Memory B cell (primary cell): ENCODE data around the gene SUGCT.

Experiments
- ATAC-seq: fragments of 150-1000 bp; cut with Tn5 transposase; 2 replicates; pipeline ENCODE4 v1.10.0; 2021; ENCODE audit warnings: low read depth, mild to moderate bottlenecking, moderate library complexity
- DNase-seq, 2 donors: peaks; one replicate each; pipeline ENCODE4 v3.0.0; 2022; ENCODE audit warnings: low spot score in 2 of 2
- H3K27ac Mint-ChIP-seq: one replicate; pipeline ENCODE4 v1.8.0; 2022; ENCODE audit warnings: mild to moderate bottlenecking, moderate library complexity, mixed read lengths
- H3K27me3 Mint-ChIP-seq: one replicate; pipeline ENCODE4 v1.8.0; 2022; ENCODE audit warnings: mixed read lengths
- H3K36me3 Mint-ChIP-seq: one replicate; pipeline ENCODE4 v1.8.0; 2022; ENCODE audit warnings: mild to moderate bottlenecking, mixed read lengths
- H3K4me1 Mint-ChIP-seq: one replicate; pipeline ENCODE4 v1.8.0; 2022; ENCODE audit warnings: mixed read lengths
- H3K4me3 Mint-ChIP-seq: one replicate; pipeline ENCODE4 v1.8.0; 2022; ENCODE audit warnings: mild to moderate bottlenecking, moderate library complexity, mixed read lengths
- H3K9me3 Mint-ChIP-seq: one replicate; pipeline ENCODE4 v1.8.0; 2022; ENCODE audit warnings: mixed read lengths

Gene SUGCT

GRCh38 chr7:40884241-40884640 lies 749.4 kb downstream of the SUGCT start:
- H3K27ac Mint-ChIP-seq, result no peak overlapping the region

GRCh38 chr7:40885503-40885902 lies 750.7 kb downstream of the SUGCT start:
- Mint-ChIP-seq H3K27ac (no peak overlapping the region), H3K4me3 (no peak overlapping the region), H3K9me3 (peaks cover 3% of the 10 kb centered on the region), H3K36me3 (no peaks in the 10 kb centered on the region), H3K27me3 (peaks cover 2% of the 10 kb centered on the region), H3K4me1 (no peaks in the 10 kb centered on the region)
- ATAC-seq (no peak), DNase-seq (no peak)

More at GRCh38 chr7:40884241-40884640, 749.4 kb downstream of the SUGCT start:
- Mint-ChIP-seq H3K4me1 (no peaks in the 10 kb centered on the region), H3K4me3 (no peak overlapping the region), H3K27me3 (peaks cover 2% of the 10 kb centered on the region), H3K36me3 (no peaks in the 10 kb centered on the region), H3K9me3 (no peaks in the 10 kb centered on the region)
- DNase-seq (no peak), ATAC-seq (no peak)

GRCh38 chr7:40887099-40887498 lies 752.3 kb downstream of the SUGCT start:
- ATAC-seq (no peak), DNase-seq (no peak)
- Mint-ChIP-seq H3K27me3 (peaks cover 2% of the 10 kb centered on the region), H3K36me3 (no peaks in the 10 kb centered on the region), H3K4me1 (no peaks in the 10 kb centered on the region), H3K4me3 (no peak overlapping the region), H3K9me3 (peaks cover 12% of the 10 kb centered on the region), H3K27ac (no peak overlapping the region)

GRCh38 chr7:40888499-40888898 lies 753.7 kb downstream of the SUGCT start:
- Mint-ChIP-seq H3K9me3 (peaks cover 15% of the 10 kb centered on the region), H3K36me3 (no peaks in the 10 kb centered on the region), H3K27me3 (peaks cover 2% of the 10 kb centered on the region), H3K4me1 (no peaks in the 10 kb centered on the region), H3K27ac (no peak overlapping the region), H3K4me3 (no peak overlapping the region)
- no peak for DNase-seq
- no peak for ATAC-seq

GRCh38 chr7:40889099-40889498 lies 754.3 kb downstream of the SUGCT start:
- no peak overlapping the region for H3K27ac Mint-ChIP-seq
- H3K4me1 Mint-ChIP-seq, result no peaks in the 10 kb centered on the region
- ATAC-seq (no peak), DNase-seq (no peak)
- peaks cover 15% of the 10 kb centered on the region for H3K9me3 Mint-ChIP-seq
- no peaks in the 10 kb centered on the region for H3K36me3 Mint-ChIP-seq
- no peak overlapping the region for H3K4me3 Mint-ChIP-seq
- H3K27me3 Mint-ChIP-seq, result peaks cover 2% of the 10 kb centered on the region

GRCh38 chr7:40889539-40889938 lies 754.7 kb downstream of the SUGCT start:
- H3K36me3 Mint-ChIP-seq, result no peaks in the 10 kb centered on the region
- ATAC-seq, result no peak
- no peaks in the 10 kb centered on the region for H3K4me1 Mint-ChIP-seq
- no peak overlapping the region for H3K27ac Mint-ChIP-seq
- peaks cover 2% of the 10 kb centered on the region for H3K27me3 Mint-ChIP-seq
- DNase-seq, result no peak
- H3K4me3 Mint-ChIP-seq, result no peak overlapping the region
- H3K9me3 Mint-ChIP-seq, result peaks cover 15% of the 10 kb centered on the region

- Mint-ChIP-seq H3K4me3 (no peak overlapping the region), H3K27ac (no peak overlapping the region), H3K4me1 (no peaks in the 10 kb centered on the region), H3K27me3 (peaks cover 2% of the 10 kb centered on the region), H3K9me3 (peaks cover 18% of the 10 kb centered on the region), H3K36me3 (no peaks in the 10 kb centered on the region)
- ATAC-seq (no peak), DNase-seq (no peak)
Observed at GRCh38 chr7:40890088-40890692, 755.4 kb downstream of the SUGCT start.

- no peak for DNase-seq
- no peak overlapping the region for H3K4me3 Mint-ChIP-seq
- ATAC-seq, result no peak
- H3K27me3 Mint-ChIP-seq, result peaks cover 2% of the 10 kb centered on the region
- no peak overlapping the region for H3K27ac Mint-ChIP-seq
- no peaks in the 10 kb centered on the region for H3K36me3 Mint-ChIP-seq
- H3K4me1 Mint-ChIP-seq, result no peaks in the 10 kb centered on the region
- H3K9me3 Mint-ChIP-seq, result peaks cover 18% of the 10 kb centered on the region
Observed at GRCh38 chr7:40891232-40891631, 756.4 kb downstream of the SUGCT start.

GRCh38 chr7:40899151-40899550 lies 764.3 kb downstream of the SUGCT start:
- no peak for ATAC-seq
- no peak overlapping the region for H3K4me3 Mint-ChIP-seq

GRCh38 chr7:40899636-40900507 lies 765.1 kb downstream of the SUGCT start:
- no peaks in the 10 kb centered on the region for H3K36me3 Mint-ChIP-seq
- DNase-seq, result no peak
- peaks cover 2% of the 10 kb centered on the region for H3K9me3 Mint-ChIP-seq
- ATAC-seq, result no peak
- H3K4me3 Mint-ChIP-seq, result no peak overlapping the region
- H3K27ac Mint-ChIP-seq, result no peak overlapping the region
- H3K4me1 Mint-ChIP-seq, result no peaks in the 10 kb centered on the region
- H3K27me3 Mint-ChIP-seq, result no peaks in the 10 kb centered on the region

More at GRCh38 chr7:40899151-40899550, 764.3 kb downstream of the SUGCT start:
- H3K4me1 Mint-ChIP-seq, result no peaks in the 10 kb centered on the region
- H3K36me3 Mint-ChIP-seq, result no peaks in the 10 kb centered on the region
- no peaks in the 10 kb centered on the region for H3K27me3 Mint-ChIP-seq
- no peak overlapping the region for H3K27ac Mint-ChIP-seq
- H3K9me3 Mint-ChIP-seq, result peaks cover 3% of the 10 kb centered on the region
- DNase-seq, result no peak

GRCh38 chr7:40903872-40904271 lies 769.1 kb downstream of the SUGCT start:
- ATAC-seq (no peak), DNase-seq (no peak)
- H3K4me1 Mint-ChIP-seq, result no peaks in the 10 kb centered on the region
- H3K27me3 Mint-ChIP-seq, result no peaks in the 10 kb centered on the region
- no peaks in the 10 kb centered on the region for H3K36me3 Mint-ChIP-seq
- H3K9me3 Mint-ChIP-seq, result no peaks in the 10 kb centered on the region
- no peak overlapping the region for H3K4me3 Mint-ChIP-seq
- H3K27ac Mint-ChIP-seq, result no peak overlapping the region

GRCh38 chr7:40907286-40907685 lies 772.5 kb downstream of the SUGCT start:
- H3K36me3 Mint-ChIP-seq, result no peaks in the 10 kb centered on the region
- DNase-seq (no peak), ATAC-seq (no peak)
- no peak overlapping the region for H3K27ac Mint-ChIP-seq
- H3K4me1 Mint-ChIP-seq, result no peaks in the 10 kb centered on the region
- no peak overlapping the region for H3K4me3 Mint-ChIP-seq
- no peaks in the 10 kb centered on the region for H3K27me3 Mint-ChIP-seq
- peaks cover 1% of the 10 kb centered on the region for H3K9me3 Mint-ChIP-seq

GRCh38 chr7:40909346-40909980 lies 774.7 kb downstream of the SUGCT start:
- Mint-ChIP-seq H3K9me3 (peaks cover 1% of the 10 kb centered on the region), H3K4me3 (no peak overlapping the region), H3K27me3 (no peaks in the 10 kb centered on the region), H3K27ac (no peak overlapping the region), H3K36me3 (no peaks in the 10 kb centered on the region), H3K4me1 (no peaks in the 10 kb centered on the region)
- no peak for DNase-seq
- ATAC-seq, result no peak
